Activated CD8-positive, alpha-beta T cell treated with anti-CD3 and anti-CD28 coated beads for 36 hours (primary cell): Measurements from ENCODE around the gene ADRA1B. TPM values are rescaled to one million over a fixed set of nuclear protein-coding genes. Genes with fewer than 3 reads are reported as not detected.

Experiments used
- ATAC-seq: fragments of 200-7000 bp; cut with Tn5 transposase; one replicate; pipeline ENCODE4 v1.10.0; 2021; ENCODE audit warnings: mild to moderate bottlenecking, moderate library complexity
- CTCF ChIA-PET: fragments of 350-600 bp; sonication (Branson Sonifier 250); formaldehyde crosslinking; loops from one replicate; lab custom pipeline; 2021; ENCODE audit warnings: antibody characterized with exemption; lab: Charles Lee
- POLR2A ChIA-PET: fragments of 350-600 bp; sonication (Branson Sonifier 250); formaldehyde crosslinking; loops from one replicate; lab custom pipeline; 2021; ENCODE audit warnings: antibody characterized with exemption; lab: Charles Lee
- DNase-seq: peaks from one replicate; pipeline ENCODE4 v3.0.0-alpha.2; 2020
- H3K27ac Mint-ChIP-seq: one replicate; pipeline ENCODE4 v1.8.0; 2021; ENCODE audit warnings: mild to moderate bottlenecking, mixed read lengths
- H3K27me3 Mint-ChIP-seq: one replicate; pipeline ENCODE4 v1.8.0; 2021; ENCODE audit warnings: mixed read lengths
- H3K36me3 Mint-ChIP-seq: one replicate; pipeline ENCODE4 v1.8.0; 2021; ENCODE audit warnings: low read depth, mixed read lengths
- H3K4me1 Mint-ChIP-seq: one replicate; pipeline ENCODE4 v1.8.0; 2021; ENCODE audit warnings: low read depth, mixed read lengths
- H3K4me3 Mint-ChIP-seq: one replicate; pipeline ENCODE4 v1.8.0; 2021; ENCODE audit warnings: mild to moderate bottlenecking, moderate library complexity, mixed read lengths
- H3K9me3 Mint-ChIP-seq: one replicate; pipeline ENCODE4 v1.8.0; 2021; ENCODE audit warnings: mixed read lengths
- CTCF ChIP-seq: fragments of 200-600 bp; IDR thresholded peaks from one replicate; pipeline ENCODE4 v1.8.0; 2022; ENCODE audit warnings: antibody characterized with exemption, mild to moderate bottlenecking
- intact Hi-C: fragments of 100-400 bp; cut with micrococcal nuclease; formaldehyde crosslinking; loops from one replicate; pipeline ENCODE4 v1.10.0; 2022
- total RNA-seq, 2 experiments: library from RNA; stranded (reverse); gene quantifications; one replicate each; pipeline ENCODE4 v1.2.3, GENCODE V29; 2021

Gene ADRA1B
- total RNA-seq, 2 experiments from 2014 or later, result not detected

- Mint-ChIP-seq H3K9me3 (no peaks in the 10 kb centered on the region), H3K27ac (no peak overlapping the region), H3K4me1 (peaks cover 11% of the 10 kb centered on the region), H3K27me3 (peaks cover 46% of the 10 kb centered on the region), H3K36me3 (no peaks in the 10 kb centered on the region), H3K4me3 (no peak overlapping the region)
- ATAC-seq (no peak), DNase-seq (no peak)
- CTCF ChIA-PET, result interaction anchor here (6.3 kb wide), 1 partner anchor 12 kb away, joined by 27 read pairs; no protein-coding TSS in a partner anchor
- POLR2A ChIA-PET, result no interaction called here
- no peak for TF ChIP-seq CTCF
- intact Hi-C loops, result no loop called here
Measured at GRCh38 chr5:159975462-159976019, 59.3 kb downstream of the ADRA1B start.

GRCh38 chr5:159976921-159977320 lies 60.6 kb downstream of the ADRA1B start:
- Mint-ChIP-seq H3K36me3 (no peaks in the 10 kb centered on the region), H3K9me3 (no peaks in the 10 kb centered on the region), H3K4me3 (no peak overlapping the region), H3K27ac (no peak overlapping the region), H3K4me1 (peaks cover 7% of the 10 kb centered on the region), H3K27me3 (peaks cover 38% of the 10 kb centered on the region)
- CTCF ChIA-PET, result interaction anchor here (6.3 kb wide), 1 partner anchor 10 kb away, joined by 27 read pairs; no protein-coding TSS in a partner anchor
- TF ChIP-seq CTCF, result no peak
- ATAC-seq, result no peak
- POLR2A ChIA-PET, result no interaction called here
- intact Hi-C loops, result no loop called here
- DNase-seq, result no peak

GRCh38 chr5:159978358-159978757 lies 62.1 kb downstream of the ADRA1B start:
- no peaks in the 10 kb centered on the region for H3K4me1 Mint-ChIP-seq
- DNase-seq, result no peak
- peaks cover 30% of the 10 kb centered on the region for H3K27me3 Mint-ChIP-seq
- H3K4me3 Mint-ChIP-seq, result no peak overlapping the region
- no peaks in the 10 kb centered on the region for H3K36me3 Mint-ChIP-seq
- CTCF ChIA-PET, result interaction anchor here (1.0 to 6.3 kb wide), 3 partner anchors 9 to 14 kb away, joined by 3 to 27 read pairs (median 6); no protein-coding TSS in a partner anchor
- no peak for TF ChIP-seq CTCF
- no peak for ATAC-seq
- no peaks in the 10 kb centered on the region for H3K9me3 Mint-ChIP-seq
- POLR2A ChIA-PET, result no interaction called here
- intact Hi-C loops, result no loop called here
- H3K27ac Mint-ChIP-seq, result no peak overlapping the region

GRCh38 chr5:159982421-159983173 lies 66.3 kb downstream of the ADRA1B start:
- ChIA-PET POLR2A (no interaction called here), CTCF (no interaction called here)
- Mint-ChIP-seq H3K4me3 (no peak overlapping the region), H3K9me3 (no peaks in the 10 kb centered on the region), H3K27ac (no peak overlapping the region), H3K4me1 (no peaks in the 10 kb centered on the region), H3K27me3 (peaks cover 29% of the 10 kb centered on the region), H3K36me3 (no peaks in the 10 kb centered on the region)
- no peak for TF ChIP-seq CTCF
- no peak for DNase-seq
- intact Hi-C loops, result no loop called here
- ATAC-seq, result no peak
